Upper lobe of left lung (tissue), 4 donors: ENCODE data around the gene DTNB.

Experiments used
- CTCF ChIP-seq, 6 experiments: fragments of 450-650 bp in 4 of 6; fragments of 200-600 bp in 2 of 6; sonication (generic) in 2 of 6; IDR thresholded peaks; one replicate each; pipeline ENCODE4 v1.5.1; 2016 to 2019; ENCODE audit warnings: antibody characterized with exemption in 6 of 6
- EP300 ChIP-seq, 4 donors: sonication (generic); formaldehyde crosslinking; IDR thresholded peaks; one replicate each; pipeline ENCODE4 v1.5.1; 2017; ENCODE audit warnings: antibody characterized with exemption in 4 of 4, control low read depth in 2 of 4
- POLR2A ChIP-seq, 4 donors: fragments of 450-650 bp; IDR thresholded peaks; one replicate each; pipeline ENCODE4 v1.5.1; 2016 to 2017; ENCODE audit warnings: antibody characterized with exemption in 4 of 4, mild to moderate bottlenecking in 2 of 4
- POLR2AphosphoS5 ChIP-seq, 2 donors: sonication (generic); formaldehyde crosslinking; IDR thresholded peaks; one replicate each; pipeline ENCODE4 v1.5.1; 2017; ENCODE audit warnings: antibody characterized with exemption in 2 of 2

GRCh38 chr2:25446122-25446521 lies 227.3 kb downstream of the DTNB start:
- TF ChIP-seq POLR2AphosphoS5 (IDR thresholded peaks at IDR 0.05): no peak
- no peak for TF ChIP-seq CTCF (IDR thresholded peaks at IDR 0.05)
- no peak for TF ChIP-seq POLR2A (IDR thresholded peaks at IDR 0.05)
- no peak for TF ChIP-seq EP300 (IDR thresholded peaks at IDR 0.05)
